GM12892 (cell line): ENCODE measurements around the gene RLN2.

Experiments
- POLR2A ChIP-seq: IDR thresholded peaks from 2 replicates; pipeline ENCODE4 v1.6.1; 2011; ENCODE audit warnings: low read depth, low read length, control low read depth
- POLR2AphosphoS5 ChIP-seq: IDR thresholded peaks from 2 replicates; pipeline ENCODE4 v1.6.1; 2011; ENCODE audit warnings: low read depth, low read length, control low read depth

DNA sequence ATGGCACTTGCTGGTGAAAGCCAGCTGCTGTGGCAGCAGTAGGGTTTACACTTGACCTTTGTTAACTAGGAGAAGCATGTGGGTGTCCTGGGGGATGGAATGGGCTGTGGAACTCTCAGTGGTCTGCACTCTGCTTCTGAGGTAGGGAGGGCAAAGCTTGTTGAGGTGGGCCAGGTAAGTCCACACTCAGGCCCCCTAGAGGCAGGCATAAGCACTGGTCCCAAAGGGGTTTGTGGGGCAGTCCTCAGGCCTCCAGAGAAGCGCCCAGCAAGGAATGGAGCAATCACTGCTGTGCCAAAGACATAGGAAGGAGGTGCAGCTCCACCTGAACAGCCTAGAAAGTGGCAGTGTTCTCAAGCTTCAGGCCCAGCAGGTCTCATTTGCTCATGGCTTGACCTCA lies 38.6 kb downstream of the RLN2 start:
- TF ChIP-seq POLR2A (no peak), POLR2AphosphoS5 (no peak)
